DLD1 (cell line): ENCODE data around the gene SP1.
"Not testable (repeated sequence)": the region's sequence is repeated elsewhere in the genome, so short reads cannot be mapped to it uniquely, and the experiment has no call there.

Experiments
- in situ Hi-C: cut with HindIII; loops from 2 replicates; pipeline ENCODE4 v1.10.0; 2017; ENCODE audit warnings: low sequenced_read_pairs

Gene SP1

GRCh38 chr12:53413485-53414204 lies 33.7 kb downstream of the SP1 start:
- in situ Hi-C loops = no loop called here

- in situ Hi-C loops = no loop called here
Measured at GRCh38 chr12:53414756-53415417, 34.9 kb downstream of the SP1 start.

DNA sequence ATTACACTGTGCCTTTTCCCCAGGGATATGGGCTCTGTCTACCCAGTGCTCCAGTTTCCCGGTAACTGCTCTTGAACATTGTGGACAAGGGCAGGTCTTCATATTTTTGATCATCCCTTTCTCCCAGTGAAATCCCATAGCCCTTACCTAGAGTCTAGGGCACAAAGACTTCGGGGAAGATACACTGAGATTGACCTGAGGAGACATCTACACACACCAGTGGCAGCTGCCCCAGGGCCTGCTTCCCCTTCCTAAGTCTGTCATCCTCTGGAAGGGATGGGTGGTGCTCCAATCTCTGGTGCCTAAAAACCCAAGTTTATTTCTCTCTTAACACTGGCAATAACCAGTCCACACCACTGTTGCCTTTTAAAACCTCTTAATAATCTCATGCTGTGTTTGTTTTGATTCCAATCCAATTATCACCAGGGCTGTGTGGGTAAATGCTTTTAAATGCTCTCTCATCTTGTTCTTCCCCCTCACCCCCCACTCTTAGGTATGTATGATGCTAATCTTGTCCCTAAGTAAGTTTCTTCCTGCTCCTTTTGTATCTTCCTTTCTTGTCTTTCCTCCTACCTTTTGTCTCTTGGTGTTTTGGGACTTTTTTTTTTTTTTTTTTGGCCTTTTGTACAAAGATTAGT lies 35.9 kb downstream of the SP1 start:
- in situ Hi-C loops = not testable (repeated sequence)

- in situ Hi-C loops = not testable (repeated sequence)
Measured at GRCh38 chr12:53417291-53417816, 37.4 kb downstream of the SP1 start.

GRCh38 chr12:53418221-53418620 lies 38.2 kb downstream of the SP1 start:
- in situ Hi-C loops = no loop called here

DNA sequence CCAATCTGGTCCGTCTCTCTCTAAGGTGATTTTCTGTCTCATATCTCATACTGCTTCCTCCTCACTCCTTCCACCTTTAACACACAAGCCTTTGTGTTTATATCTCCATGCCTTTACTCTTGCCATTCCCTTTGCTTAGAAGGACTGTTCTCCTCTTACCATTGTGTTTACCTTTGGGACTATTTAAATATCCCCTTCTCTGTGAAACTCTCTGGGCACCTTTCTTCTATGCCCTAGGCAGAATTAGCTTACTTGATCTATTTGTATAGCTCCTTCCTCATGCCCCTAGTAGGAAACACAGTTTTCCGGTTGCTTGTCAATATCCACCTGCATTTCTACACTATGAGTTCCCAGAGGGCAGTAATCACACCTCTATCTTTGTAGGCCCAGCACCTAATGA lies 39.8 kb downstream of the SP1 start:
- in situ Hi-C loops = no loop called here

DNA sequence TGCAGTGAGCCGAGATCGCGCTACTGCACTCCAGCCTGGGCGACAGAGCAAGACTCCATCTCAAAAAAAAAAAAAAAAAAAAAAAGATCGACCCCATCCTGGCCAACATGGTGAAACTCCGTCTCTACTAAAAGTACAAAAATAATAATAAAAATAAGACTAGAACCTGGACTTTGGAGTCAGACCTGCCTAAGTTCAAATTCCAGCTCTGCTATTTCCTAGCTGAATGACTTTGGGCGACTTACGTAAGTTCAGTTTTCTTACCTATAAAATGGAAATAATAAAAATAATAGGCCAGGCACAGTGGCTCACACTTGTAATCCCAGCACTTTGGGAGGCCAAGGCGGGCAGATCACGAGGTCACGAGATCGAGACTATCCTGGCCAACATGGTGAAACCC lies 42.3 kb downstream of the SP1 start:
- in situ Hi-C loops = not testable (repeated sequence)

DNA sequence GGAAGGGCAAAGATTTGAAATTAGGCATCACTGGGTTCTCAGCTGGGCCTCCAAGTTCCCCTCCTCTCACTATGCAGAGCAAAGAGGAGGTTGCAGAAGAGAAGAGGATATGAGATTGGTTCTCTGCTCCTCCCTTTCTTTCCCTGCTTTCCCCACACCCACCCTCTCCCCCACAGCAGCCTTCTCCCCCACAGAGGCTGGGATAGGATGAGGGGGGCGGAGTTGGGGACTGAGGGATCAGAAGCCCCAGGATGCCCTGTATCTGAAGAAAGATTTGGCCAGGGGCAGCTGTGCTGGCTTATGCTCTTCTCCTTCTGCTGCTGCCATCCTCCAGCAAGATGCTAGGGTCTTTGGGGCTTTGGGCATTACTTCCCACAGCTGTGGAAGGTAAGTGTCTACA lies 43.6 kb downstream of the SP1 start, which contains the start of gene AMHR2:
Gene AMHR2 (plus strand): TSS at position 259 of the 400 bp plus-strand sequence. CDS start 80 bp downstream, at position 339.
- in situ Hi-C loops = no loop called here

GRCh38 chr12:53424626-53425514 lies 44.9 kb downstream of the SP1 start:
- in situ Hi-C loops = no loop called here

DNA sequence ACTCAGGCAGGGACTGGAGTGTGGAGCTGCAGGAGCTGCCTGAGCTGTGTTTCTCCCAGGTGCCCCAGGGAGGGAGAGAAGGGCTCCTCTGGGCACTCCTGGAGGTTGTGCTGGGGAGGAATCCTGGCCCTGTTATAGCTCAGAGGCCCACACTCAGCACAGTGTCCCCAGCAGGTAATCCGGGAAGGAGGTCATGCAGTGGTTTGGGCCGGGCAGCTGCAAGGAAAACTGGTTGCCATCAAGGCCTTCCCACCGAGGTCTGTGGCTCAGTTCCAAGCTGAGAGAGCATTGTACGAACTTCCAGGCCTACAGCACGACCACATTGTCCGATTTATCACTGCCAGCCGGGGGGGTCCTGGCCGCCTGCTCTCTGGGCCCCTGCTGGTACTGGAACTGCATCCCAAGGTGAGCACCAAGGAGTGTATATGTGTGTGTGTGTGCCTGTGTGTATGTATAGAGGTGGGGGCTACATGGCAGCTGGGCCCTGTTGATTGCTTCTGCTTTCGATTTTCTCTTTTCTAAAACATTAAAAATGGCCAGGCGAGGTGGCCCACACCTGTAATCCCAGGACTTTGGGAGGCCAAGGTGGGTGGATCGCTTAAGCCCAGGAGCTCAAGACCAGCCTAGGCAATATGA lies 45.7 kb downstream of the SP1 start:
- in situ Hi-C loops = no loop called here

DNA sequence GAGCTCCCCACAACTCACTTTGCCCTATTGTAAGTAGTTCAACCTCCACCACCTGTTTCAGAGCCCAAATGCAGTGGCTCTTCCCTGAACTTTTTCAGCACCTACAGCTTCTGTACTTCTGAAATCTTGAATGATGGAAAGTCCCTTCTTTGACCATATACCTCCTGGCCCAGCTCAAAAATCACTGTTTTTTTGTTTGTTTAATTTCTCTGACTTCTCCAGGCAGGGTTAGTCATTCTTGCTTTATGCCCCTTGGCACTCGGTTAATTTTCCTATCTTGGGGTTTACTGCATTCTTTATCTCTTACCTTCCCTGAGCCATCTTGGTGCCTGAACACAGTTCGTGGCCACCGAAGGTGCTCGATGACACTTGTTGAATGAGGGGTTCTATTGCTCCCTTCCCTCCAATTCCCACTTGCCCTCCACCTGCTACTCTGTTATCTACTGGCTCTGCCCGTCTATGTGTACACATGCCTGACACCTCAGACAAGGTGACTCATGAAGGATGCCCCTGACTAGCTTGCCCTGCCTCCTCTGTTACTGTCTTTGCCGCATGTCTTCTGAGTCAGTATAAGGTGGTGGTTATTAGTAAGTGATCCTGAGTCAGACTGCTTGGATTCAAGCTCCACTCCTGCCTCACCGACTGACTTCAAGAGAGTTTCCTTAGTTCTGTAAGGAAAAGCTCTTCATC lies 48.1 kb downstream of the SP1 start:
- in situ Hi-C loops = no loop called here

GRCh38 chr12:53428741-53429140 lies 48.8 kb downstream of the SP1 start:
- in situ Hi-C loops = no loop called here

- in situ Hi-C loops = no loop called here
Measured at GRCh38 chr12:53430116-53430515, 50.1 kb downstream of the SP1 start.

DNA sequence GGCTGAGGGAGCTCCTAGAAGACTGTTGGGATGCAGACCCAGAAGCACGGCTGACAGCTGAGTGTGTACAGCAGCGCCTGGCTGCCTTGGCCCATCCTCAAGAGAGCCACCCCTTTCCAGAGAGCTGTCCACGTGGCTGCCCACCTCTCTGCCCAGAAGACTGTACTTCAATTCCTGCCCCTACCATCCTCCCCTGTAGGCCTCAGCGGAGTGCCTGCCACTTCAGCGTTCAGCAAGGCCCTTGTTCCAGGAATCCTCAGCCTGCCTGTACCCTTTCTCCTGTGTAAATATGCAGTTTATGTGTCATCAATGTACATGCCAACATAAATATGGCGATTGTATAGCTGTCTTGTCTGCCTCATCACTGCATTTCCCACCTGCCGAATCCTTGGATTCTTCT lies 51.2 kb downstream of the SP1 start:
- in situ Hi-C loops = no loop called here

DNA sequence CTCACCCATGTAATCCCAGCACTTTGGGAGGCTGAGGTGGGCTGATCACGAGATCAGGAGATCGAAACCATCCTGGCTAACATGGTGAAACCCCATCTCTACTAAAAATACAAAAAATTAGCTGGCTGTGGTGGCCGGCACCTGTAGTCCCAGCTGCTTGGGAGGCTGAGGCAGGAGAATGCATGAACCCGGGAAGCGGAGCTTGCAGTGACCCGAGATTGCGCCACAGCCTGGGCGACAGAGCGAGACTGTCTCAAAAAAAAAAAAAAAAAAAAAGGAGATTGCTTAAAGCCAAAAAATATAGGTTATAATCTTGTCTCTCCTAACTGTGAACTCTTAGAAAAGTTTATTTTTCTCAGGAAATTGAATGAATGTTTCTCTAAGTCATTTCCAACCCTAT lies 55.4 kb downstream of the SP1 start:
- in situ Hi-C loops = not testable (repeated sequence)

GRCh38 chr12:53439582-53439981 lies 59.6 kb downstream of the SP1 start:
- in situ Hi-C loops = not testable (repeated sequence)

- in situ Hi-C loops = no loop called here
Measured at GRCh38 chr12:53441040-53441833, 61.3 kb downstream of the SP1 start, which contains the start of gene PRR13. Gene PRR13, plus strand, starts transcription at chr12:53441734. Its CDS starts 981 bp downstream, at chr12:53442715.

GRCh38 chr12:53443955-53444354 lies 64.0 kb downstream of the SP1 start:
- in situ Hi-C loops = no loop called here
